Progenitor cell of endocrine pancreas (in vitro differentiated cells): ENCODE measurements around the gene GDPD5. TPM values are rescaled to one million over a fixed set of nuclear protein-coding genes. Genes with fewer than 3 reads are reported as not detected.
A peak's percentile ranks its signal among the peaks of the same experiment; 100 is the strongest.

Experiments
- DNase-seq: peaks from one replicate; pipeline ENCODE4 v3.0.0; 2021; ENCODE audit warnings: low spot score; ENCODE audit not compliant: unreplicated experiment
- H3K27ac Mint-ChIP-seq: 2 replicates; pipeline ENCODE4 v1.8.0; 2021; ENCODE audit warnings: mild to moderate bottlenecking, moderate library complexity, mixed read lengths
- H3K27me3 Mint-ChIP-seq: 2 replicates; pipeline ENCODE4 v1.8.0; 2021; ENCODE audit warnings: mixed read lengths
- H3K36me3 Mint-ChIP-seq: 2 replicates; pipeline ENCODE4 v1.8.0; 2022; ENCODE audit warnings: mixed read lengths; ENCODE audit not compliant: insufficient read depth
- H3K4me1 Mint-ChIP-seq: 2 replicates; pipeline ENCODE4 v1.8.0; 2021; ENCODE audit warnings: low read depth, mixed read lengths
- H3K4me3 Mint-ChIP-seq: 2 replicates; pipeline ENCODE4 v1.8.0; 2021; ENCODE audit warnings: low read depth, mild to moderate bottlenecking, moderate library complexity, mixed read lengths
- H3K9me3 Mint-ChIP-seq: 2 replicates; pipeline ENCODE4 v1.8.0; 2021; ENCODE audit warnings: low read depth, mixed read lengths
- CTCF ChIP-seq: fragments of 200-600 bp; sonication (generic); IDR thresholded peaks from one replicate; pipeline ENCODE4 v1.5.0; 2021; ENCODE audit warnings: antibody characterized with exemption, mild to moderate bottlenecking; ENCODE audit not compliant: unreplicated experiment
- total RNA-seq: library from RNA; stranded (reverse); gene quantifications from 2 replicates; pipeline ENCODE4 v1.2.1, GENCODE V29; 2021

The GDPD5 gene
- total RNA-seq, 1 donor from 2014 or later, result 32.4 TPM

GRCh38 chr11:75424396-75424795, 101.3 kb downstream of the GDPD5 start:
- TF ChIP-seq CTCF, result no peak
- peaks cover 8% of the 10 kb centered on the region for H3K9me3 Mint-ChIP-seq
- no peak overlapping the region for H3K27ac Mint-ChIP-seq
- peaks cover 39% of the 10 kb centered on the region for H3K4me1 Mint-ChIP-seq
- H3K4me3 Mint-ChIP-seq, result no peak overlapping the region
- H3K27me3 Mint-ChIP-seq, result peaks cover 25% of the 10 kb centered on the region
- no peak for DNase-seq
- peaks cover 8% of the 10 kb centered on the region for H3K36me3 Mint-ChIP-seq

- no peak for DNase-seq
- no peak overlapping the region for H3K4me3 Mint-ChIP-seq
Observed at GRCh38 chr11:75423721-75424120, 102.0 kb downstream of the GDPD5 start.

GRCh38 chr11:75422248-75423231, 103.2 kb downstream of the GDPD5 start:
- Mint-ChIP-seq H3K4me3 (peak overlapping the region; percentile 15), H3K36me3 (peaks cover 5% of the 10 kb centered on the region), H3K27me3 (peaks cover 7% of the 10 kb centered on the region), H3K9me3 (no peaks in the 10 kb centered on the region), H3K27ac (peak overlapping the region; percentile 95), H3K4me1 (peaks cover 39% of the 10 kb centered on the region)
- no peak for TF ChIP-seq CTCF
- DNase-seq, result peak; percentile 30

More at GRCh38 chr11:75423721-75424120, 102.0 kb downstream of the GDPD5 start:
- H3K9me3 Mint-ChIP-seq, result peaks cover 1% of the 10 kb centered on the region
- peaks cover 5% of the 10 kb centered on the region for H3K36me3 Mint-ChIP-seq
- peaks cover 39% of the 10 kb centered on the region for H3K4me1 Mint-ChIP-seq
- peaks cover 18% of the 10 kb centered on the region for H3K27me3 Mint-ChIP-seq
- no peak overlapping the region for H3K27ac Mint-ChIP-seq
- TF ChIP-seq CTCF, result no peak

GRCh38 chr11:75421902-75422247, 103.9 kb downstream of the GDPD5 start:
- Mint-ChIP-seq H3K9me3 (no peaks in the 10 kb centered on the region), H3K4me3 (peak overlapping the region; percentile 15), H3K36me3 (peaks cover 7% of the 10 kb centered on the region), H3K27ac (peak overlapping the region; percentile 95), H3K4me1 (peaks cover 39% of the 10 kb centered on the region), H3K27me3 (peaks cover 4% of the 10 kb centered on the region)
- no peak for TF ChIP-seq CTCF
- DNase-seq, result no peak

GRCh38 chr11:75421035-75421602, 104.6 kb downstream of the GDPD5 start:
- no peaks in the 10 kb centered on the region for H3K27me3 Mint-ChIP-seq
- no peak for DNase-seq
- H3K27ac Mint-ChIP-seq, result peak overlapping the region; percentile 95
- H3K36me3 Mint-ChIP-seq, result peaks cover 8% of the 10 kb centered on the region
- H3K9me3 Mint-ChIP-seq, result no peaks in the 10 kb centered on the region
- H3K4me1 Mint-ChIP-seq, result peaks cover 39% of the 10 kb centered on the region
- no peak for TF ChIP-seq CTCF
- no peak overlapping the region for H3K4me3 Mint-ChIP-seq
